ENCODE results near the gene NME8.
"Not testable (repeated sequence)": the region's sequence is repeated elsewhere in the genome, so short reads cannot be mapped to it uniquely, and the experiment has no call there.

The NME8 gene

DNA sequence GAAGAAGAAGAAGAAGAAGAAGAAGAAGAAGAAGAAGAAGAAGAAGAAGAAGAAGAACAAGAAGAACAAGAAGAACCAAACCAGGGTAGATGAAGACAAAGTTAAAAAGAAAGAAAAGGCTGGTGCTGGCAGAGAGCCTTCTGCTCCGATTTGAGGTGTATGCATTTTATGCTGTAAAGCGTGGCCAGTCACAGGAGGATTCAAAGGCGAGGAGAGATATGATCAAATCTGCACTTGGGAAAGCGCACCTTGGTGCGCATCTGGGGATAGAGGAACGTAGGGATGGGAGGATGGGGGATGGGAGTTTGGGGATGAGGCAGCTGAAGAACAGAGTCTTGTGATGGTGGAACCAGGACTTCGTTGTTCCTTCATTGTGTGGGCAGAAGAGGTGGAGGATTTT, at the start of gene NME8:
TSS of gene NME8 (plus strand) at position 301 of the 400 bp plus-strand sequence. CDS start 1,670 bp downstream, outside the sequence.
- DNase-seq: no peak

GRCh38 chr7:37806152-37806551, 42.2 kb upstream of the NME8 start:
- no peak for DNase-seq

DNA sequence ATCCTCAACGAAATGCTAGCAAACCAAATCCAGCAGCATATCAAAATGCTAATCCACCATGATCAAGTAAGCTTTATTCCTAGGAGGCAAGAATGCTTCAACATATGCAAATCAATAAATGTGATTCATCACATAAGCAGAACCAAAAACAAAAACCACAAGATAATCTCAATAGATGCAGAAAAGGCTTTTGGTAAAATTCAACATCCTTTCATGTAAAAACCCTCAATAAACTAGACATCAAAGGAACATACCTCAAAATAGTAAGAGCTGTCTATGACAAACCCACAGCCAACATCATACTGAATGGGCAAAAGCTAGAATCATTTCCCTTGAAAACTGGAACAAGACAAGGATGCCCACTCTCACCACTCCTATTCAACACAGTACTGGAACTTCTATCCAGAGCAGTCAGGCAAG, 36.2 kb upstream of the NME8 start:
- not testable (repeated sequence) for DNase-seq

DNA sequence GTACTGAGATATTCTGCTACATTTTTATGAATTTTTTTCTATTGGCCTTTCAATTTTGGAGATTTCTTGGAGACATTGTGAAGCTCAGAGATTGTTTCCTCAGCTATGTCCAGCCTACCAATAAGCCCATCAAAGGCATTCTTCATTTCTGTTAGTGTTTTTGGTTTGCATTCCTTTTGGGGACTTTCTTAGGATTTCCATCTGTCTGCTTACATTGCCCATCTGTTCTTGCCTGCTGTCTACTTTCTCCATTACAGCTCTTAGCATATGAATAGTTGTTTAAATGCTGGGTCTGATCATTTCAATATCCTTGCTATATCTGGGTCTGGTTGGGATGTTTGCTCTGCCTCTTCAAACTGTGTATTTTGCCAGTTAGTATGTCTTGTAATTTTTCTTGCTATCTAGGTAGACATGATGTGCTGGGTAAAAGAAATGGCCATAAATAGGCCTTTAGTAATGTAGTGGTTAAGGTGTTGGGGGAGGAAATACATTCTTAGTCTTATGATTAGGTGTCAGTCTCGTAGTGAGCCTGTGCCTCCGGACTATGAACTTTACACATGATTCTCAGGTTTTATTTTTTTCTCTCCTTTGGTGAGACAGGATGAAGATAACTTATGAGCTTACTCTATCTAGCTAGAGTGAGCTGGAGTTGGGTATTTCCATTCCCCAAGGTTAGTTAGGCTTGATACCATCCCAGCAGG, 32.6 kb upstream of the NME8 start:
- no peak for DNase-seq

- no peak for DNase-seq
Measured at GRCh38 chr7:37816922-37817590, 31.3 kb upstream of the NME8 start.

DNA sequence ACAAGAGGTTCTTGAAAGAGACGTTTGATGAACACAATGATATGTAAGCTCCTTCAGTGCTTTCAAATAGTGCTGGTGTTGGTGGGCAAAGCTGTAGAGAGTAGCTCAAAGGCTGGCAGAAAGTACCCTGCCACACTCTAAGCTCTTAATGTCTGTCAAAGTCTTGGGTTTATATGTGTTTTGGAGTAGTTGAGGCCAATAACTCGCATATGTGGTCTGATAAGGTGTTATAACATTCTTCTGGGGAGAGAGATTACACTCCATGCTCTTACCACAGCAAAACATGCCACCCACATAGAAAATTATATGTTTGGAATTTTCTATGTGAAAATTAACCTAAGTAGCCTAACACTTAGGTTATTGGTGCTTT, 30.8 kb upstream of the NME8 start:
- no peak for DNase-seq

GRCh38 chr7:37817996-37818720, 30.2 kb upstream of the NME8 start:
- DNase-seq: no peak

- no peak for DNase-seq
Measured at GRCh38 chr7:37820708-37821468, 27.5 kb upstream of the NME8 start.

DNA sequence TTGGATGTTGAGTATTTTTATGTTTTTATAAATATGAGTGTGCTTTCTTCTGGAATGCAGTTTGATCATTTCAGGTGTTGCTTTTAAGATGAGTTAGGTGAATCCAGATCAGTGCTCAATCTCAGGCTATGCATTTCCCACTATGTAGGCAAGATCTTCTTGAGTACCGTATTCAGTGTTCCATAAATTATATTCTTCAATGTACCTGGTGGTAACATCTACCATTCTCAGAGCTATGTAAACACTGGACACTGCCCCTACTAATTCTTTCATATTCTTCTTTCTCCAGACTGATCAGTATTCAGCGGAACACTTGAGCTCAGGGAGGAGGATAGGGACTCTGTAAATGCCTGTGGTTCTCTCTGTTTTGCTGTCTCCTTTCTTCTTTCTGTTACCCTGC, 25.5 kb upstream of the NME8 start:
- no peak for DNase-seq

GRCh38 chr7:37823557-37823956, 24.8 kb upstream of the NME8 start:
- no peak for DNase-seq

DNA sequence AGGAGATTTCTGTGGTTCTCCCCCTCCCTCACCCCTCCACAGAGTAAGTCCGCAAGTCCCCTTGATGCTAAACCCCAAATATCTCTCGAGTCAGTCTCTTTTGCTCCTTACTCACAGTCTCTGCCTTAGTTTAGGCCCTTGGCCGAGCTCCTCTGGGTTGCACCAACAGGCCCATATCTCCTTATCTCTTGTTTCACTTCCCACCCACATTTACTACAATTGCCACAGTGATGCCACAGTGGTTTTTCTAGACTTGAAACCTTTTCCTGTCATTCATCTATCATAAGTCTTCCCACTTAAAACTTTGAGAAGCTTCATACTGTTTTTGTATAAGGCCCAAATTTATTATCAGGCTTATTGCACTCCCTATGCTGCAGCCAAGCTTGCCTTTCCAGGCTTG, 23.4 kb upstream of the NME8 start:
- DNase-seq: no peak

DNA sequence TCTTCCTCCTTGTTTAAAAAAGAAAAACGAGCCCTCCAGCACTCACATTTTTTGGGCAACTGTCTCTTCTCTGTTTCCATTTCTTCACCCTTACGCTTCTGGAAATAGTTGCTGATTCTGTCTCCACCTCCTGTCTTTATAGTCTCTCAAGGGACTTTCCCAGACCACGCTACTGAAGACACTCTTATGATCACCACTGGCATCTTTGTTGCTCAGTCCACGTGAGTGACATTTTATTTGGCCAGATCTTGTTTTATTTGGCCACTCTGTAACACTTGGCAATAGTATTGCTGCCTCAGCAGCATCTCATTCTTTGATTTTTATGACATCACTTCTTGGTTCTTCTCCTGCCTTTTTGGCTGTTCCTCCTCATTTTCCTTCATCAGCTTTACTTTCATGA, 21.6 kb upstream of the NME8 start:
- no peak for DNase-seq

DNA sequence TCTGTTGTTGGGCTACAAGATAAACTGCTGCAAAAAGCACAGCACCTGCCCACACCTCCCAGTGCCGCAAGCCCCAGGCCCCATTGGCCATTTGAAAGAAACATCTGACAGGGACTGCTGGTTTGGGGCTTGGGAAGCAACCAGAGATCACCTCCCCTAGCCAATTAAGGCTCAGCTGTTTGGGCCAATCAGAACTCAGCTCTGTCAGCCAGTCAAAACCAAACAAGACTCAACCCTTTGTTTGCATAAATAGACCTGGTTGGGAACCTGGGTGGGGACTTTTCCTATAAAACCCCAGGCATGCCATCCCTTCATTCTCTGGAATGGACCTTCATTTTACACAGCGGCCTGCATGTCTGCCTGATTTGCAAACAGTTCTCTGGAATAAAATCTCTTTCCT, 17.2 kb upstream of the NME8 start:
- DNase-seq: no peak

DNA sequence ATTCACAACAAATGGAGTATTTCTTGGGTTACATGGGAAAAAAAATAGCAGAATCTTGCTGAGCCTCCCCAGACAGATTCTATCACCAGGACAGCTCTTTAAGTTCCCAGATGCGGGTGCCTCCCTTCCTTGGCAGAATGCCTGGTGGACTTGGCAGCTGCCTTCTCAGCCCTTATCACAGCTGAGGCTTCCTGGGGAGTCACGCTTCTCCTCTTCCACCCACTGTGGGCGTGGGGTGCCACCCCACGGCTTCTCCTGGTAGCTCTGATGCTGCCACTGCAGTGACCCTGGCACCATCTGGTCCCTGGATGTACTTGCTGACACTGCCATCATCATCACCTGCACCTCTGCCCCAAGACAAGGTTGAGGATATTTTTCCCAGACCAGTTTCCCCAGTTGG, 16.2 kb upstream of the NME8 start:
- no peak for DNase-seq

DNA sequence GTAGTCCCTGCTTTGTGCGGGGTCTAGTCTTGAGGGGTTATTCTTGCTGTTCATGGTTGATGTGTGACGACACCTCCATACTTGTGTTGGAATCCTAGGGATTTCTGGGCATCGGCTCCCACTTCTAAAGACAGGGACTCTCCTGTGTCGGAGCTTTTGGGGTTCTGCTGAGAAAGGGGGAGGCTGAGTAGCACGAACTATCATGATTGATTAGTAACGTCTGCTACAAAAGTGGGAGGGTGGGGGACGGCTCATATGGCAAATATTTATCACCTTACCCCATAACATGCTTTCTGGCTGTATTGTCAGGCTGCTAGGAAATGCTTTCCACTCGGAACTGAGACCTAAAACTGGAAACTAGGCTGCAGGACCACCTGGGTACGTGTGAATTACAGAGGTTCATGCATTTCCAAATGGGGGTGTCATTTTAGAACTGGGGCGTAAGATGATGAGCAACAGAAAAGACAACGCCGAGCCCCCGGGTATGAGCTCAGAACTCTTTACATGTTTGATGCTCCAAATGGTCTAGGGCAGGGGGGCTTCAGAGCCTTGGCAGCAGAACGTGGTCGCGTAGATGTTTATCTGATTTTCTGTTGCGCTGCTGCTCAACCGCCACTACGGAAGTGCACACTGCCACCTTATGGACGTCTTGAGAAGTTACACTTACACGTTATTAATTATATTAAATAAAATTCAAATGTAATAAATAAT, 15.1 kb upstream of the NME8 start:
- no peak for DNase-seq

- DNase-seq: no peak
Measured at GRCh38 chr7:37833818-37834146, 14.6 kb upstream of the NME8 start.

- DNase-seq: no peak
Measured at GRCh38 chr7:37853468-37853867, 5.1 kb downstream of the NME8 start.

DNA sequence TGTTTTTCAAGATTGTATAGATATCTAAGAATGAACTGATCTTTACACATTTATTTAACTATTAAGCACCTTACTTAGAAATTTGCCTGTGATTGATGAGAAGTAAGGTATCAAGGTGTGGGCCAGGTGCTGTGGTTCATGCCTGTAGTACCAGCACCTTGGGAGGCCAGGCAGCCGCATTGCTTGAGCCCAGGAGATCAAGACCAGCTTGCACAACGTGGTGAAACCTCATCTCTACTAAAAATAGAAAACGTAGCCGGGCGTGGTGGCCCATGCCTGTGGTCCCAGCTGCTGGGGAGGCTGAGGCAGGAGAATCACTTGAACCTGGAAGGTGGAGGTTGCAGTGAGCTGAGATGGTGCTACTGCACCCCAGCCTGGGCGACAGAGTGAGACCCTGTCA, 33.7 kb downstream of the NME8 start:
- no peak for DNase-seq

GRCh38 chr7:37893359-37893758, 45.0 kb downstream of the NME8 start:
- DNase-seq: no peak

DNA sequence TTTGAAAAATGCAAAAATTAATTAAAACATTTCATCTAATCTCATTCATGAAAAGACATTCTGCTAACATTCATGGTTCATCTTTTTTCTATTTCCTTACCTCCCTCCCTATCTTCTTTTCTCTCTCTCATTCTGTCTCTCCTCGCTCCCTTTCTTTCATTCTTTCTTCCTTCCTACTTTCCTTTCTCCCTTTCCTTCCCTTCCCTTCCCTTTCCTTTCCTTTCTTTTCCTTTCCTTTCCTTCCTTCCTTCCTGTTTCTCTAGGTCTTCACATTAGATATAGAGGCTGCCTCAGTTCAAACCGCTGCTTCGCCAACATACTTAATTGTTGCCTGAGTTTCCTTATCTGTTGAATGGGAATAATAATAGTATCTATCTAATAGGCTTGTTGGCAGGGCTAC, 46.3 kb downstream of the NME8 start:
- DNase-seq: no peak

DNA sequence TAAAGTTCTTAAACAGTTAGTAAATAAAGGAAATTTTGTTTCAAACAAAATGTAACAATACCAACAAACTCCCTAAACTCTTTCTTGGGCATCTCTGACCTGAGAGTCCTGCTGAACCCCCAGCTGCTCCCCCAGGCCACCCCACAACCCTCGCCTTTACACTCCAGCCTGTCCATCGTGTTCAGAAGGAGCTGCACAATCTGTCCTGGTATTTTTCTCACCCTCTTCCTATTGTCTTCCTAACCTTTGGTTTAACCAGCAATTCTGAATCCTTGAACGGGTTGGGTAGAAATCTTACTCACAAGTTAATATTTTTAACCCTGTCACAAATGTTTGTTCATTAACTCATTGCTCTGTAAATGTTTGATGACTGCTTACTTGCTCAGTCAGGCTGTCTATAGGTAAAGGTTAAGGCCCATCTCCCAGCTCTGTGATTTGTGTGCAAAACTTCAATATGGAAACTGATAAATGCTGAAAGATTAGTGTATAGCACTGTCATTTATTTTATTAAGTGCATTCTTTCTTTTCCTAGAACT, 51.4 kb downstream of the NME8 start:
- no peak for DNase-seq

DNA sequence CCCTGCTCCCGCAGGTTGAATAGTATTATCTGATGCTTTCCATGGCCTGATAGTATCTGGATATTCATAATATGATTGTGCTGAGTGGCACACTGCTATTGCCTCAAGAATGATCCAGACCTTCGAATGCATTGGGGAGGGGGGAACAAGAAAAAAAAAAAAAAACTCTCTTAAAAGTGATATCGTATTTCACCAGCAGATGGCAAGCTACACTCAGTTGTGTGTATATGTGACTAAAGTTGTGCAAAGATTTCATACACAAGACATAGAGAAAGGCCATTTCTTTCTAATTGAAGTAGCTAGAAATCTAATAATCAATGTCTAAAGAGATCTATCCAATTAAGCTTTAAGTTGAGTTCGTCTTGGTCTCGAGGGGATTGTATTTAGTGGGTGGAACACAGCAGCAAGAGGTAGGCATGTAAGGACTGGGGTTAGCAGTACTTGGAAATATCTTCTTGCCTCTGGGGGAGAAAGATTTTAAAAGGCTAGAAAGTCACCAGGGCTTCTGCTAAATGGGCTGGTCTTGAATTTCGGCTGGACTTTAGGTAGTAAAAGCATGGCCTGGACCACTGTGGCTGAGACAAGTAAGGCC, 52.9 kb downstream of the NME8 start:
- DNase-seq: no peak
